ENCODE data around the gene PDZD2.

DNA sequence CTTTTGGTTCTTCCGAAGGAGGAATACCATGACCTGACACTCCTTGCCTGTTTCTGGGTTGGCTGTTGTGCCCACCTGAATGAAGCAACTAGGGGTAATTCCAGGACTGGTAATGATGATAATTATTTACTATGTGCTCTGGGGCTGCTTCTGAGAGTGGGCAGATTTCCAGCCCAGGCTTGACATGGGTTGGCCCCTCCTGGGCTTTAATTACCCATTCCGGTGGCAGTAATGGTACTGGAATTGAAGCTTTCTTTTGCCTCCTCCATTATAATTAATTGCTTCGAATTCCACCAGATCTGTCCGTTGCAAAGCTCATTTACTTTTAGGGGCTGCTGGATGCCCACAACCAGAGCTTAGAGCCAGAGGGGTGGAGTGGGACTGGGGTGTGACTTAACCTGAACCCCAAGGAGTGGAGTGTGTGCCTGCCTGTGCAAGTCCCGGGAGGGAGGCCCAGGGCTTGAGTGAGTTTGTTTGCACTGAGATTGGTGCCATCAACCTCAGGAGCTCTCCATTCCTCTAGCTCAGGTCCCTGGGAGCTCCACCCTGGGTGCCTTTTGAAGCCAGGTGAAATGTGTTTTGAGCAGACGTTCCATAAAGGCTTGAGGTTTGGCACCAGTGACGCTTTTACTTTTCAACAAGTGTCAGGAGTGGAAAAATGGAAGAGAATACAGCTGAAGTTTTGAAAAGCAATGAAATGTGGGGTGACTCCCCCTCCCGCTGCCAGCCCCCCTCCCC, 214.6 kb downstream of the PDZD2 start:
- TF ChIP-seq, protein P1, sequence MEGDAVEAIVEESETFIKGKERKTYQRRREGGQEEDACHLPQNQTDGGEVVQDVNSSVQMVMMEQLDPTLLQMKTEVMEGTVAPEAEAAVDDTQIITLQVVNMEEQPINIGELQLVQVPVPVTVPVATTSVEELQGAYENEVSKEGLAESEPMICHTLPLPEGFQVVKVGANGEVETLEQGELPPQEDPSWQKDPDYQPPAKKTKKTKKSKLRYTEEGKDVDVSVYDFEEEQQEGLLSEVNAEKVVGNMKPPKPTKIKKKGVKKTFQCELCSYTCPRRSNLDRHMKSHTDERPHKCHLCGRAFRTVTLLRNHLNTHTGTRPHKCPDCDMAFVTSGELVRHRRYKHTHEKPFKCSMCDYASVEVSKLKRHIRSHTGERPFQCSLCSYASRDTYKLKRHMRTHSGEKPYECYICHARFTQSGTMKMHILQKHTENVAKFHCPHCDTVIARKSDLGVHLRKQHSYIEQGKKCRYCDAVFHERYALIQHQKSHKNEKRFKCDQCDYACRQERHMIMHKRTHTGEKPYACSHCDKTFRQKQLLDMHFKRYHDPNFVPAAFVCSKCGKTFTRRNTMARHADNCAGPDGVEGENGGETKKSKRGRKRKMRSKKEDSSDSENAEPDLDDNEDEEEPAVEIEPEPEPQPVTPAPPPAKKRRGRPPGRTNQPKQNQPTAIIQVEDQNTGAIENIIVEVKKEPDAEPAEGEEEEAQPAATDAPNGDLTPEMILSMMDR (IDR thresholded peaks at IDR 0.05), result no peak
- no peak for TF ChIP-seq POLR2A (IDR thresholded peaks at IDR 0.05)

All from heart left ventricle (tissue), 13 donors.